Lower leg skin (tissue), 4 donors: ENCODE data around the gene GPR82. TPM values are rescaled to one million over a fixed set of nuclear protein-coding genes. Genes with fewer than 3 reads are reported as not detected.

Experiments used
- DNase-seq, 2 donors: peaks; one replicate each; pipeline ENCODE4 v3.0.0-alpha.2; 2019; ENCODE audit warnings: low spot score in 2 of 2
- H3K4me3 ChIP-seq: fragments of 200-600 bp; sonication (generic); 2 replicates; pipeline ENCODE4 v1.5.1; 2017; ENCODE audit warnings: mild to moderate bottlenecking, low read depth; ENCODE audit not compliant: poor library complexity, severe bottlenecking
- CTCF ChIP-seq, 3 donors: fragments of 450-650 bp; IDR thresholded peaks; one replicate each; pipeline ENCODE4 v1.5.1; 2016; ENCODE audit warnings: antibody characterized with exemption in 3 of 3, mild to moderate bottlenecking in 3 of 3, moderate library complexity in 2 of 3
- POLR2A ChIP-seq, 2 donors: fragments of 450-650 bp; IDR thresholded peaks; one replicate each; pipeline ENCODE4 v1.6.1; 2016 to 2017; ENCODE audit warnings: antibody characterized with exemption in 2 of 2, mild to moderate bottlenecking in 1 of 2, moderate library complexity in 1 of 2
- WGBS, 2 donors: methylation state at CpG; one replicate each; pipeline ENCODE4 v1.1.5; 2018; 5-methylcytosine and 5-hydroxymethylcytosine counted together
- intact Hi-C: fragments of 100-400 bp; cut with DNase I; formaldehyde crosslinking; loops from one replicate; pipeline ENCODE4 v1.15.0; 2023; ENCODE audit warnings: low total_unique reads
- total RNA-seq, 4 donors: library from RNA; depleted of rRNA; stranded (reverse); fragments of >200 nt; gene quantifications; one replicate each; pipeline ENCODE4 v1.1.0, GENCODE V29; 2016

GPR82 gene
- total RNA-seq, 4 donors from 2014 or later, result 0.29 to 0.61 TPM; not detected in 2

GRCh38 chrX:41688156-41688555 lies 35.8 kb upstream of the GPR82 start:
- H3K4me3 ChIP-seq, result no peak overlapping the region
- intact Hi-C loops, result no loop called here
- no peak for DNase-seq
- TF ChIP-seq POLR2A (IDR thresholded peaks at IDR 0.05), result no peak
- TF ChIP-seq CTCF (IDR thresholded peaks at IDR 0.05), result no peak
- 78 to 79% methylated on average over 2 of the region's 2 CpGs for WGBS, 2 donors

GRCh38 chrX:41688835-41689234 lies 35.1 kb upstream of the GPR82 start, which contains the start of gene GPR34:
TSS of gene GPR34 (plus strand) at chrX:41688973. CDS start at chrX:41695634, 6,661 bp downstream.
- WGBS, 2 donors, result 60 to 80% methylated on average over 8 of the region's 8 CpGs
- no peak for DNase-seq
- TF ChIP-seq CTCF (IDR thresholded peaks at IDR 0.05) (no peak), POLR2A (IDR thresholded peaks at IDR 0.05) (no peak)
- H3K4me3 ChIP-seq, result no peak within 1 kb of the TSS
- intact Hi-C loops, result no loop called here

- no peak overlapping the region for H3K4me3 ChIP-seq
- DNase-seq, result no peak
- intact Hi-C loops, result no loop called here
- 77 to 78% methylated on average over 3 of the region's 3 CpGs for WGBS, 2 donors
- TF ChIP-seq POLR2A (IDR thresholded peaks at IDR 0.05) (no peak), CTCF (IDR thresholded peaks at IDR 0.05) (no peak)
Observed at GRCh38 chrX:41689711-41690110, 34.3 kb upstream of the GPR82 start.

- no peak for TF ChIP-seq POLR2A (IDR thresholded peaks at IDR 0.05)
- no peak for TF ChIP-seq CTCF (IDR thresholded peaks at IDR 0.05)
- 72 to 83% methylated on average over 1 of the region's 1 CpG for WGBS, 2 donors
- no peak for DNase-seq
Observed at GRCh38 chrX:41692162-41692749, 31.7 kb upstream of the GPR82 start.

GRCh38 chrX:41693024-41693423 lies 31.0 kb upstream of the GPR82 start:
- intact Hi-C loops, result no loop called here
- no peak for TF ChIP-seq CTCF (IDR thresholded peaks at IDR 0.05)
- 75 to 100% methylated on average over 3 of the region's 3 CpGs for WGBS, 2 donors
- no peak for DNase-seq
- H3K4me3 ChIP-seq, result no peak overlapping the region

More at GRCh38 chrX:41692162-41692749, 31.7 kb upstream of the GPR82 start:
- intact Hi-C loops, result no loop called here
- no peak overlapping the region for H3K4me3 ChIP-seq

GRCh38 chrX:41695426-41695825 lies 28.6 kb upstream of the GPR82 start:
- no peak overlapping the region for H3K4me3 ChIP-seq
- 68 to 80% methylated on average over 7 of the region's 7 CpGs for WGBS, 2 donors
- no peak for DNase-seq
- intact Hi-C loops, result no loop called here
- TF ChIP-seq POLR2A (IDR thresholded peaks at IDR 0.05) (no peak), CTCF (IDR thresholded peaks at IDR 0.05) (no peak)
